ENCODE results near the gene MEIS2. TPM values are rescaled to one million over a fixed set of nuclear protein-coding genes. Genes with fewer than 3 reads are reported as not detected.
A peak's percentile ranks its signal among the peaks of the same experiment; 100 is the strongest.

The MEIS2 gene
- total RNA-seq, 2 donors from 2014 or later, result 24.3 to 29.8 TPM

DNA sequence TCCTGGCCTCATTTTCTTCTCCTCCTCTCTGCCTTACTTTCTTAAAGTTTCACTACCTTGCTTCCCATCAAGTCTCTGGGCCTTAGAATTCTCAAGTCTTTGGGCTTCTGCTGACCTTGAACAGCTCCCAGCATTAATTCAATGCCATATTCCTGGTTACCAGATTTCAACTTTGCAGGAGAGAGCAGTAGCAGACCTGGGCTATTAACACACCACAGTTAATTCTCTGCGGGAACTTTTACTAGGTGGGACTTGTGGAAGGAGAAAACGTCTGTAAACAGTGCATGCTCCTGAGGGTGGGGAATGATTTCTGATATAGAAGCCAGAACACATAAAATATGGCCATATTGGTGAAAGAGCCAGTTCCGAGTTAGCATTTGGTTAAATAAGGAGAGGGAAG is 214.6 kb downstream of the MEIS2 start:
- Histone ChIP-seq H3K4me1 (peaks cover 0 to 32% of the 10 kb centered on the region in 2 donors), H3K36me3 (no peaks in the 10 kb centered on the region), H3K27ac (no peak overlapping the region), H3K4me3 (no peak overlapping the region), H3K27me3 (peaks cover 34% of the 10 kb centered on the region in 2 donors), H3K9me3 (no peaks in the 10 kb centered on the region)
- TF ChIP-seq, protein P1, sequence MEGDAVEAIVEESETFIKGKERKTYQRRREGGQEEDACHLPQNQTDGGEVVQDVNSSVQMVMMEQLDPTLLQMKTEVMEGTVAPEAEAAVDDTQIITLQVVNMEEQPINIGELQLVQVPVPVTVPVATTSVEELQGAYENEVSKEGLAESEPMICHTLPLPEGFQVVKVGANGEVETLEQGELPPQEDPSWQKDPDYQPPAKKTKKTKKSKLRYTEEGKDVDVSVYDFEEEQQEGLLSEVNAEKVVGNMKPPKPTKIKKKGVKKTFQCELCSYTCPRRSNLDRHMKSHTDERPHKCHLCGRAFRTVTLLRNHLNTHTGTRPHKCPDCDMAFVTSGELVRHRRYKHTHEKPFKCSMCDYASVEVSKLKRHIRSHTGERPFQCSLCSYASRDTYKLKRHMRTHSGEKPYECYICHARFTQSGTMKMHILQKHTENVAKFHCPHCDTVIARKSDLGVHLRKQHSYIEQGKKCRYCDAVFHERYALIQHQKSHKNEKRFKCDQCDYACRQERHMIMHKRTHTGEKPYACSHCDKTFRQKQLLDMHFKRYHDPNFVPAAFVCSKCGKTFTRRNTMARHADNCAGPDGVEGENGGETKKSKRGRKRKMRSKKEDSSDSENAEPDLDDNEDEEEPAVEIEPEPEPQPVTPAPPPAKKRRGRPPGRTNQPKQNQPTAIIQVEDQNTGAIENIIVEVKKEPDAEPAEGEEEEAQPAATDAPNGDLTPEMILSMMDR (IDR thresholded peaks at IDR 0.05), result no peak
- DNase-seq (ENCODE audit: low spot score), result no peak

DNA sequence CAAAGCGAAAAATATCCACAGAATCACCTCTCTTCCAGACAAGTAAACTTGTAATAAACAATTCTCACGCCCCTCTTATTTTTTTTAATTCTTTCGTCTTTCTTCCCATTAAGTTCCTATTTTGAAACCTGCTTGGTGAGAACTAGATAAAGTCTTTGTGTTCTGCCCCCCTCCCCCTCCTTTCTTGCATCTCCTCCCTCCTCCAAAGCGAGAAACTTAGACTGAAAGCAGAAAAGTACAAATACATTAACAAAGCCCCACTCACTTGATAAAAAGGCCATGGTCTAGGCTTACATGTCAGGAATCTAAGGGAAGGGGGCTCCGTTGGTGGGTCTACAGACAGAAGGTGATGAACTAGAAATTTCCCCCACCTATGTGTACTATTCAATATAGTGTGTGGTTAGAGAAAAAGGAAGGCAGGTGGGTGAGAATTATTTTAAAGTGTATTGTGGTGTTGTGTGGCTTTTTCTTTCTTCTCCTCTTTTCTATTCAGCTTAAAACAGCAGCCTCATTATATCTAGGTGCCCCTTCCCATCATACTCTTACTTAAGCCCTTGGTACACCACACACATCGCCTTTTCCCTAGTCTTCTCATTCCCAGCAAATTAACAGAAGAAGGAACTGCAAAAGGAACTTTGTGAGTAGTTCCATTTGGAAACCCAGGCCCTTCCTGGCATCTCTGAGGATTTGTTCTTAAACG is 215.3 kb downstream of the MEIS2 start:
- Histone ChIP-seq H3K36me3 (no peaks in the 10 kb centered on the region), H3K9me3 (no peaks in the 10 kb centered on the region), H3K4me3 (no peak overlapping the region), H3K27me3 (peaks cover 40 to 41% of the 10 kb centered on the region in 2 donors), H3K27ac (no peak overlapping the region), H3K4me1 (peaks cover 0 to 38% of the 10 kb centered on the region in 2 donors)
- no peak for DNase-seq (ENCODE audit: low spot score)
- TF ChIP-seq, protein P1 (IDR thresholded peaks at IDR 0.05), result no peak

DNA sequence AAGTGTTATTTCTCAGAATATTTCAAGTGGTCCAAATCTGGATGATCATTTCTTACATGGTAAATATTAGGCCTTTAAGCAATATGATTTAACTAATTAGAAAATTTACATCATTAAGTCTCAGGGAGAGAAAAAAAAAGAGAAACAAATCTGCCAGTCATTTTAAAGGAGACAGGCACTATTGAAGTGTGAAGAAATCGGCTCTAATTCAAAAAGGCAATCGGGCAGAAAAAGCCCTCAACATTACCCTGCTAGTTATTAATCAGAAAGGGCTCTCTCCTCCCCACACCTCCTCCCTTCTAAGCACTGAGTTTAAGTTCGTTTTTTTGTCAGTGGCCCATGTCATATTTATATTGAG is 215.9 kb downstream of the MEIS2 start:
- Histone ChIP-seq H3K27ac (no peak overlapping the region), H3K4me3 (no peak overlapping the region)
- TF ChIP-seq, protein P1 (IDR thresholded peaks at IDR 0.05), result no peak

DNA sequence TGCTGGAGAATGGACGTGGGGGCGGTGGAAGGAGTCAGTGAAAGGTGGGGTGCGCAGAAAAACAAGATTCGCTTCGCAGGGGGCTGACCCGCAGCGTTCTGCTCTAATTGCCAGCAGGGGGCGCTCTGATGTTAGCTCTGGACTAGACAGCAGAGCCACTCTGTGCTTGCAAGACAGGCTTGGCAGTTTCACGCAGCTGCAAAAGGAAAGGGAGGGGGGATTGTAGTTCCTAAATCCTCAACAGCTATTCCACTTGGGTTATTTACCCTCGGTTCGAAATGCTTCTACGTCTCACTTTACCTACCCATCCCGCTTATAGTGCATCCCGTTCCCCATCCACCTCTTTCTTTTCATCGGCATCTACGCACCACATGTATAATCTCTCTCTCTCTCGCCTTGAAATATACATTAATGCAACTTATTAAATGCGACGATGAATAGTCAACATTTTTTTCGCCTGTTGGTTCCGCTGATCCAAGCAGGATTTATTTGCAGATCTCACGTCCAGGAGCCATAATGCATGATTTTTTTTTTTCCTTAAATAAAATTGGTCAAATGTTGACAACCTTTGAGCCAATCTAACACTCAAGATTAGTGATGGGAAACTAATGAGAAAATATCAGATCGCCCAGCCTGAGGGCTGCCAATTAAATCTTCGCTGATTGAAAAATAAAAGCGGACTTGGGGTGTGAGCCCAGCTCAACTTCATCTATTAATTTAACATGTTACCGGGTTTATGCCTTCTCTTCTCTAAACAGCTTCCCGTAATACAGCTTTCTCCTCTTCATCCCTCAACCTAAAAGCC is 216.4 kb downstream of the MEIS2 start:
- H3K9me3 ChIP-seq, result no peaks in the 10 kb centered on the region
- H3K27ac ChIP-seq, result no peak overlapping the region

More for the DNA sequence above, 215.9 kb downstream of the MEIS2 start:
- no peaks in the 10 kb centered on the region for H3K36me3 ChIP-seq
- no peaks in the 10 kb centered on the region for H3K9me3 ChIP-seq
- H3K27me3 ChIP-seq, result peaks cover 43 to 46% of the 10 kb centered on the region in 2 donors
- no peak for DNase-seq (ENCODE audit: low spot score)
- peaks cover 0 to 40% of the 10 kb centered on the region in 2 donors for H3K4me1 ChIP-seq

DNA sequence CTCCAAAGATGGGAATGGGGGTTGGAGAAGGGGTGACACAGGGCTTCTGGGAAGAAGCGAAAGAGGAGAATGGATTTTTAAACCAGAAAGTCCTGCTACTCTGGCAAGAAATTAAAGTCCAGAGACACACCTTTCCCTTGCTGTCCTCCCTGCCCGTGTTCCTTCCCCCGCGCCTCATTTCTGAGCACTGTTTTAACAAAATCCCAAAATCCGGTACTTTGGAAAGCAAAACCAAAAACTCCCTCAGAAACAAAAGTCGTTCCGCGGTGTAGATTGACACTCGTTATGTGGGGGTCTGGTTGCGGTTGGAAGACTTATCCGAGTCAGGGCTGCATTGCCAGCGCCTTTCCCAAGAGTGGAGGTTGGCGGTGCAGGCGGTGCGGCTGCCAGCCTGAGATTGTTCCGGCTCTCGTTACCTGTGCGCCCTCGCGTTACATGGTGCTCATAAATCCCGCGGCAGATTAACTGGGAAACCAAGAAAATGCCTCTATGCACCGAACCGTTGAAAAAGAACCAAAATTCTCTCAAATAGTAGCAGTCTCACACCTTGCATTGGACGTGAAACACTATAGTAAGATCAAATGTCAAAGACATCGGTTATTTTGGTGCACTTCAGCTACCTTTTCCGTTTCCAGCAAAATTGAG is 217.7 kb downstream of the MEIS2 start:
- Histone ChIP-seq H3K9me3 (no peaks in the 10 kb centered on the region), H3K27me3 (peaks cover 41 to 45% of the 10 kb centered on the region in 2 donors), H3K36me3 (no peaks in the 10 kb centered on the region), H3K4me1 (peaks cover 0 to 45% of the 10 kb centered on the region in 2 donors), H3K4me3 (peak overlapping the region in 1 of 2 donors; percentile 36), H3K27ac (no peak overlapping the region)
- TF ChIP-seq, protein P1 (IDR thresholded peaks at IDR 0.05), result no peak
- no peak for DNase-seq (ENCODE audit: low spot score)

More for the DNA sequence above, 216.4 kb downstream of the MEIS2 start:
- H3K4me1 ChIP-seq, result peaks cover 0 to 42% of the 10 kb centered on the region in 2 donors
- TF ChIP-seq, protein P1 (IDR thresholded peaks at IDR 0.05), result peak; percentile 84 to 93
- DNase-seq (ENCODE audit: low spot score), result peak; percentile 89
- H3K4me3 ChIP-seq, result peak overlapping the region; percentile 14 to 36
- H3K27me3 ChIP-seq, result peaks cover 47 to 49% of the 10 kb centered on the region in 2 donors
- no peaks in the 10 kb centered on the region for H3K36me3 ChIP-seq
